ENCODE measurements around the gene TWIST2.
A peak's percentile ranks its signal among the peaks of the same experiment; 100 is the strongest.

DNA sequence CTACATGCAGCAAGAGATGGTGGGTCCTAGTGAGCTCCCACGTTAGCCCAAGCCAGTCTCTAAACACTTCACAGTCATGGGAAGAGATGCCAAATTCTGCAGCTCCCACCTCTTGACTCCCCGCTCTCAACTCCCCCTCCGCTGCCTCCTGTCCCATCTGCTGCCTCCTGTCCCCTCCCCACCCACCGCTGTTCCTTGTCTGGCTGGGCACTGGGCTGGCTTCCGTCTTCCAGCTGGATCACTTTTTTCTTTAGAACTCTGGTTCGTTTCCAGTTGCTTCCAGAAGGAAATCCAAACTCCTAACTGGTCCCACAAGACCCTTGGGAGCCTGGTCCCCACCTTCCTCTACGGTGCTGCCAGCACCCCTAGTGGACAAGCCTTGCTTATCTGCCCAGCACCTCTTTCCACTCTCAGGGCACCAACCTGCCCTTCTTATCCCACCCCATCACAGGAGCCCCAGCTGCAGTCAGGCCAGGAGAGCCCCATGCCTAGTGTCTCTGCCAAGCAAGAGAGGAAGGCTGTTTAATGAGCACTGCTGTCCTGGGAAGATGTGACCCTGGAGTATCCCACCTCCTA, 12.1 kb upstream of the TWIST2 start:
- TF ChIP-seq, protein P1, sequence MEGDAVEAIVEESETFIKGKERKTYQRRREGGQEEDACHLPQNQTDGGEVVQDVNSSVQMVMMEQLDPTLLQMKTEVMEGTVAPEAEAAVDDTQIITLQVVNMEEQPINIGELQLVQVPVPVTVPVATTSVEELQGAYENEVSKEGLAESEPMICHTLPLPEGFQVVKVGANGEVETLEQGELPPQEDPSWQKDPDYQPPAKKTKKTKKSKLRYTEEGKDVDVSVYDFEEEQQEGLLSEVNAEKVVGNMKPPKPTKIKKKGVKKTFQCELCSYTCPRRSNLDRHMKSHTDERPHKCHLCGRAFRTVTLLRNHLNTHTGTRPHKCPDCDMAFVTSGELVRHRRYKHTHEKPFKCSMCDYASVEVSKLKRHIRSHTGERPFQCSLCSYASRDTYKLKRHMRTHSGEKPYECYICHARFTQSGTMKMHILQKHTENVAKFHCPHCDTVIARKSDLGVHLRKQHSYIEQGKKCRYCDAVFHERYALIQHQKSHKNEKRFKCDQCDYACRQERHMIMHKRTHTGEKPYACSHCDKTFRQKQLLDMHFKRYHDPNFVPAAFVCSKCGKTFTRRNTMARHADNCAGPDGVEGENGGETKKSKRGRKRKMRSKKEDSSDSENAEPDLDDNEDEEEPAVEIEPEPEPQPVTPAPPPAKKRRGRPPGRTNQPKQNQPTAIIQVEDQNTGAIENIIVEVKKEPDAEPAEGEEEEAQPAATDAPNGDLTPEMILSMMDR (IDR thresholded peaks at IDR 0.05 in 2 of 3, conservative IDR thresholded peaks at IDR 0.05 in 1 of 3; ENCODE audit: control insufficient read depth in 2 of 3, extremely low read depth in 1 of 3, insufficient read depth in 1 of 3, low read depth in 3 of 3, low read length in 3 of 3) = peak in 2 of 3 experiments; percentile 14 to 30; a peak in 1 of 6 replicates
- TF ChIP-seq RELA (IDR thresholded peaks at IDR 0.05; ENCODE audit: borderline replicate concordance, partially characterized antibody) (no peak), CEBPZ (IDR thresholded peaks at IDR 0.05; ENCODE audit: low read depth, low read length) (no peak), POLR2A (IDR thresholded peaks at IDR 0.05; ENCODE audit: low read depth, low read length) (no peak), NFYB (IDR thresholded peaks at IDR 0.05; ENCODE audit: insufficient read depth, low read depth, low read length) (no peak), SIN3A (IDR thresholded peaks at IDR 0.05; ENCODE audit: low read depth, low read length) (no peak), E2F4 (IDR thresholded peaks at IDR 0.05; ENCODE audit: low read depth, low read length) (no peak)
- TF ChIP-seq, protein P2, sequence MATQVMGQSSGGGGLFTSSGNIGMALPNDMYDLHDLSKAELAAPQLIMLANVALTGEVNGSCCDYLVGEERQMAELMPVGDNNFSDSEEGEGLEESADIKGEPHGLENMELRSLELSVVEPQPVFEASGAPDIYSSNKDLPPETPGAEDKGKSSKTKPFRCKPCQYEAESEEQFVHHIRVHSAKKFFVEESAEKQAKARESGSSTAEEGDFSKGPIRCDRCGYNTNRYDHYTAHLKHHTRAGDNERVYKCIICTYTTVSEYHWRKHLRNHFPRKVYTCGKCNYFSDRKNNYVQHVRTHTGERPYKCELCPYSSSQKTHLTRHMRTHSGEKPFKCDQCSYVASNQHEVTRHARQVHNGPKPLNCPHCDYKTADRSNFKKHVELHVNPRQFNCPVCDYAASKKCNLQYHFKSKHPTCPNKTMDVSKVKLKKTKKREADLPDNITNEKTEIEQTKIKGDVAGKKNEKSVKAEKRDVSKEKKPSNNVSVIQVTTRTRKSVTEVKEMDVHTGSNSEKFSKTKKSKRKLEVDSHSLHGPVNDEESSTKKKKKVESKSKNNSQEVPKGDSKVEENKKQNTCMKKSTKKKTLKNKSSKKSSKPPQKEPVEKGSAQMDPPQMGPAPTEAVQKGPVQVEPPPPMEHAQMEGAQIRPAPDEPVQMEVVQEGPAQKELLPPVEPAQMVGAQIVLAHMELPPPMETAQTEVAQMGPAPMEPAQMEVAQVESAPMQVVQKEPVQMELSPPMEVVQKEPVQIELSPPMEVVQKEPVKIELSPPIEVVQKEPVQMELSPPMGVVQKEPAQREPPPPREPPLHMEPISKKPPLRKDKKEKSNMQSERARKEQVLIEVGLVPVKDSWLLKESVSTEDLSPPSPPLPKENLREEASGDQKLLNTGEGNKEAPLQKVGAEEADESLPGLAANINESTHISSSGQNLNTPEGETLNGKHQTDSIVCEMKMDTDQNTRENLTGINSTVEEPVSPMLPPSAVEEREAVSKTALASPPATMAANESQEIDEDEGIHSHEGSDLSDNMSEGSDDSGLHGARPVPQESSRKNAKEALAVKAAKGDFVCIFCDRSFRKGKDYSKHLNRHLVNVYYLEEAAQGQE (IDR thresholded peaks at IDR 0.05; ENCODE audit: low read depth, low read length) = no peak
